NCI-H526 treated with DMSO at 0.1 percent for 48 hours (cell line): ENCODE results near the gene MTA1.

ENCODE experiments used
- DNase-seq: peaks from one replicate; lab custom pipeline; 2025; lab: John Stamatoyannopoulos, UW

MTA1 gene

DNA sequence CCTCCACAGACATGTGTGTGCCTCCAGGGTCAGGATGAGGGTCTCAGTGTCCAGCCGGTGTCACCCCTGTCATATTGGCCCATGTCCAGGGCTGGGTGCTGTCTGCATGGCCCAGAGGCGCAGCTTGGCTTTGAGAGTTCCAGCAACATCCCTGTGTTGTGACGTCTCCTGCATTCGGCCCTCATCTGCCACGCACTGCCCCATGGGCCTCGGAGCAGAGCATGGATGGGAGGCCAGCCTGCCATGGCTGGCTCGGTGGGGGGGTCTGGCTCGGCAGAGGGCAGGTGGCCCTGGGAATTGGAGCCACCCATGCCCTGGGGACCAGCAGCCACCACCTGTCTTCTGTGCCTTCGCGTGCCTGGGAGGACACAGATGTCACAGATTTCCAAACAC, 32.1 kb upstream of the MTA1 start:
- no peak for DNase-seq

DNA sequence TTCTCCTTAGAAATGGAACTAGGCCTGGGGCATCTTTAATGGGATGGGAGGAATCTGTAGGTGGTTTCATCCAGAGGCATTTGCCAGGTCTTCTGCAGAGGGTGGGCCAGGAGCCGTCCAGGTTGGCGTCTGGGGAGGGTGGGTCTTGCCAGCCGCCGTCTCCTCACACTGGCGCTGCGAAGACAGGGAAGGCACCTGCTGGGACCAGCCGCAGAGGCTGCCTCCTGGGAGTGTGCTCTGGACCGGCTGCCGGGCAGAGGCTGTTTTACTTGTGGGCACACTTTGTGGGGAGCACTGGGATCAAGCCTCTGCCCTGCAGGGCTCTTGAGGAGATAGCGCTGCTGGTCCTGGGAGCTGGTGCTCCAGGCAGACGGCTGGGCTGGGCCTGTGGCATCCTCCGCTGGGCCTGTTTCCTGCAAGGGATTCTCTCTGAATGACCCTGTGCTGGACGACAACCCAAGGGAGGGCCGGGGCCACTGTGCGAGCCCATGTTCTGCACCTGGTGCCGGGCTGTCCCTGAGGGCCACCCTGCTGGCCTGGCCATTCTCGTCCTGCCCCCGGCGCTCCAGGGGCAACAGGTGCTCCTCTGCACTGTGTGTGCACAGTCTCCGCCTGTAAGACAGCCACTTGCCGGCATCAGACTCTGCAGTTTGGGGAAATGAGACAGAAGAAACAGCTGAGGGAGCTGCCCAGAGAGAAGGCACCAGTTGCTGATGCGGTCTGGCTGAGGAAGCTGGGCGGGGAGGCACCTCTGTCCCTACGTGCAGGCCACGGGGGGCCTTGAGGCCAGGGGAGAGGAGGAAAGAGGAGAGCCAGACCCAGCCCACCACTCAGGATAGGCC, 31.3 kb upstream of the MTA1 start:
- no peak for DNase-seq

DNA sequence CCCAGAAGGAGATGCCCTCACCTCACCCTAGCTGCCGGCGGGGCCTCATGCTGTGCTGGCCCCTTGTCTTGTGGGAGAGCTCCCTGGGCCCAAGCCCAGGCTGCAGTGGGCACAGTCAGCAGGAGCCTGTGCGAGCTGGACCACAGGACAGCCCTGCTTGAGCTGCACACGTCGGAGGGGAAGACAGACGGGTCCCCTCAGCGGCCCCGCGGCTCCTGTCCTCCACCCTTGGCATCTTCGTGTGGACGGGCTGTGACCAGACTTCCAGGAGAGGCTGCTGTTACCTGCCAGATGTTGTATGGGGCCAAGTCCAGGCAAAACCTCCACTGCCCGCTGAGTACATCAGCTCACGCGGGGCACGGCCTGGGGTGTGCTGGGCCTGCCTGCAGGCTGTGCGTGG, 30.7 kb upstream of the MTA1 start:
- DNase-seq: no peak

DNA sequence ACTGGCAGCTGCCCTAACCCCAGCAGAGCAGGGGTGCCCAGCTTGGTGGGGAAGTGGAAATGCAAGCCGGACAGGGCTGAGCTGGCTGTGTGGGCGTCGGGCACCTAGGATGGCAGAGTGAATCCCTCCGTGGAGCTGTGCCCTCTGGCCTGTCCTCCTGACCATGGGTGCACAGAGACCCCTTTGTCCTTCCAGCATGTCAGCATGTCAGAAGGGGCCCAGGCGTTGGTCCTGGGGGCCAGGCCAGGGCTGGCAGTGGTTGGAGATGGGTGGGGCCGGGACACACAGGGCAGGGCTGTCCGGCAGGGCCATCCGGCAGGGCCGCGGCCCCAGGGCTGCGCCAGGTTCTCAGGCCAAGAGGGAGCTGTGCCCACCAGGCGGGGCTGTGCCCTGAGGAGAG, 30.1 kb upstream of the MTA1 start:
- no peak for DNase-seq

DNA sequence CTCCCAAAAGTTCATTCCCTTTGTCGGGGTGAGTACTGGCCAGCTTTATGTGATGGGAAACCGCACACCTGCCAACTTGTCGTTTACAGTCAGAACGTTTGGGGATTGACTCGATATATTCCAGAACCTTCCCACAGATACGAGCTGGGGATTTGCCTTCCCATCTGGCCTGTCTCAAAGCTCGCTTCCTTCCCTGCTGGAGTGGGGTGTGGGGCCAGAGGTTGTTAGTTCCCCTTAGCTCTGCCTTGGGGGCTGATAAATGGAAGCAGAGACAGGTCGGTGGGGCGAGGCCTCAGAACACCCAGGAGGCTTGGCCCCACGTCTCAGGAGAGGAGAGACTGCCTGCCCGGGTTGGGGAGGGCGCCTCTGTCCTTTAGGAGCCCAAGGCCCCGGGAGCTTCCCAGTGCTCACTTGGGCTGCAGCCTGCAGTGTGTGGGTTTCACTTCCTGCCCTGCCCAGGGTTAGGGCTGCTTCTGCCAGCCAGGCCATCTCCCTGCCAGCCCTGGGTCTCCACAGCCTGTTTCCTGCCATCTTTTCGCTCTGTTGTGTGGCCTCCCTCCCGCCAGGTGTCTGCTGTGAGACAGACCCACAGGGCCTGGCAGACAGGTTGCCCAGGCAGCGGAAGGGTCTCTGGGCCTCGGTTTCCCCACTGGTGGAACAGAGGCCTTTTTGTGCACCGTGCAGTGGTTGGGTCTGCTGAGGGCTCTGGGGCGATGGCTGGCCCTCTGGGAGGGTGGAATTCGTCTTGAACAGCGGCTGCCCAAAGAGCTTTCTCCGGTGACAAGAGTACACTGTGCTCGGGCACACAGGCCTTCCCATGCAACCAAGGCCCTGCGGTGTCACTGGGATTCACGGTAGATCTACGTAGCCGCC, 29.4 kb upstream of the MTA1 start:
- DNase-seq: no peak

DNA sequence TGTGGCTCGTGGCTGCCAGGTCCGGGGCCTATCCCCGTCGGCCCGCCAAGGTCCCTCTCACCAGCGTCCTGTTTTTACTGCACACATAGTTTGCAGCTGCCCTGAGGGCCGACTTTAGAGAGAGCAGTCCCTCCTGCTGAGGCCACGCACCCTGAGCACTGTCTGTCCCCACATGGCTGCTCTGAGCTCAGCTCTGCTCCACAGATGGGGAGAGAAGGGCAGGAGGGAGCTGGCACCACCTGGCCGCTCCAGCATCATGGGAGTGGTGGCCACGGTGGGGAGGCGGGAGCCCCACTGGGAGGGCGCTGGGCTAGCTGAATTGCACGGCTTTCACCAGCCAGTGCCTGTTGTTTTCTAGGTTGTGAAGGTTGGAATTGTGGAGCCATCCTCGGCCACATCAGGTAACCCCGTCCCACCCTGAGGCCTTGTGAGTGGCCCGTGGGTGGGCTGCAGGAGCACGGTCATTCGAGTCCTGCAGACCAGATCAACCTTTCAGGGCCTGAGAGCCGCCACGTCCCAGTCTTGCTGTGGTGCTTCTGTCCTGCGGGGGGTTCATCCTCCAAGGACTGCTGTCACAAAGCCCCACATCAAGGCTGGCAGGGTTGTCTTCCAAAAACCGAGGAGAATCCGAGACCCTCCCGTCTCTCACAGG, 28.7 kb upstream of the MTA1 start:
- no peak for DNase-seq

DNA sequence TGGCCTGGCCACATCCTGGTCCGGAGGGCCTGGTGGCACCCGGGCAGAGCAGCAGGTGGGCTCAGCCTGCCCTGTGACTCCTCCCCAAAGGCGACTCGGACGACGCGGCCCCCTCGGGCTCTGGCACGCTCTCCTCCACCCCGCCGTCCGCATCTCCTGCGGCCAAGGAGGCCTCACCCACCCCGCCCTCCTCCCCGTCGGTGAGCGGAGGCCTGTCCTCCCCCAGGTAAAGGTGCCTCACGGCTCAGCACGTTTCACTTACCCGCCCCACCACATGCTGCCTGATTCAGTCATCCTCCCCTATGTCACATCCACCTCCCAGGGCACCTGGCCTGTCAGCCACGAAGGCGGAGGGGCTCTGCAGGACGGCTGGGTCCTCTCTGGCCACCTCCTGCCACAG, 28.1 kb upstream of the MTA1 start:
- DNase-seq: no peak

DNA sequence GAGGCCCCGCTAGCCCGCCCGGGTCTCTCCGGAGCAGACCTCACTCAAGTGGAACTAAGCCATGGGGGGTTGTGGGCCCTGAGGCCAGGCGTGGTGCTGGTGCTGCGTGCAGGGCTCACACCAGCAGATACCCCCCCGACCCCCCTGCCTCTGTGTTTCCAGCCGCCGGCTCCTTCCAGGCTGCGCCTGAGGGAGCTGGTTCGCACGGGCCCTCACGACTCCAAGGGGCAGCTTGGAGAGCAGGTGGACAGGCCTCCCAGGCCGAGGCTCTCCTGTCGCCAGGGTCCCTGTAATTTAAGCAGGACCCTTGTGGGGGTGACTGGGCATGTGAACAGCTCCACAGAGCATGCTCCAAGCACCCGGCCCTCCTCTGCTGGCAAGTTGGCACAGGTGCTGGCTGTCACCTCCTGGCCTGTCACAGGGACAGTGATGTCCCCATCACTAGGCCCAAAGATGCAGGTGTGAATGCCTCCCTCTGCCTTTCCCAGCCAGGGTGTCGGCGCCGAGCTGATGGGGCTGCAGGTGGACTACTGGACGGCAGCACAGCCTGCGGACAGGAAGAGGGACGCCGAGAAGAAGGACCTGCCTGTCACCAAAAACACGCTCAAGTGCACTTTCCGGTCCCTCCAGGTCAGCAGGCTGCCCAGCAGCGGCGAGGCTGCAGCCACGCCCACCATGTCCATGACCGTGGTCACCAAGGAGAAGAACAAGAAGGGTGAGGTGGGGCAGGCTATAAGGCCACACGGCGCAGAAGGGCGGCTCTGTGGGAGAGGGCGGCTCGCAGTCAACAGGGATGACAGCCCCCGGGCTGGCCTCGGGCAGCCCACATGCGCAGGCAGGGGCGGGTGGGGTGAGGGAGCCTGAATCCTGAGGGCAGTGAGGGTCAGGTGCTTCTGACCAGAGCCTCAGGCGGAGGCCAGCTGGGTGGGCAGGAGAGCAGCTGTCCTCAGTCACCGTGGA, 27.2 kb upstream of the MTA1 start:
- DNase-seq: no peak

DNA sequence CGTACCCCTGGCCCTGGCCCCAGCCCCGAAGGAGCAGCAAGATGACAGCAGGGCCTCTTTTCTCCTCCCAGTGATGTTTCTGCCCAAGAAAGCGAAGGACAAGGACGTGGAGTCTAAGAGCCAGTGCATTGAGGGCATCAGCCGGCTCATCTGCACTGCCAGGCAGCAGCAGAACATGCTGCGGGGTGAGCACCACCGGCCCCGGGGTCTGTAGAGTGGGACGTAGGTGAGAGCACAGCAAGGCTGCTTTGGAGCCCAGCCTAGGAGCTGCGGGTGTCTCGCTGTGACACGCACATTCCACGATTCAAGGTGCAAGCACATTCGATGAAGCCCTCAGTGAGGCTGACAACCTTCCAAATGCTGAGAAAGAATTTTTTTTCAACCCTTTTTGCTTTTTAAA, 26.5 kb upstream of the MTA1 start:
- no peak for DNase-seq

DNA sequence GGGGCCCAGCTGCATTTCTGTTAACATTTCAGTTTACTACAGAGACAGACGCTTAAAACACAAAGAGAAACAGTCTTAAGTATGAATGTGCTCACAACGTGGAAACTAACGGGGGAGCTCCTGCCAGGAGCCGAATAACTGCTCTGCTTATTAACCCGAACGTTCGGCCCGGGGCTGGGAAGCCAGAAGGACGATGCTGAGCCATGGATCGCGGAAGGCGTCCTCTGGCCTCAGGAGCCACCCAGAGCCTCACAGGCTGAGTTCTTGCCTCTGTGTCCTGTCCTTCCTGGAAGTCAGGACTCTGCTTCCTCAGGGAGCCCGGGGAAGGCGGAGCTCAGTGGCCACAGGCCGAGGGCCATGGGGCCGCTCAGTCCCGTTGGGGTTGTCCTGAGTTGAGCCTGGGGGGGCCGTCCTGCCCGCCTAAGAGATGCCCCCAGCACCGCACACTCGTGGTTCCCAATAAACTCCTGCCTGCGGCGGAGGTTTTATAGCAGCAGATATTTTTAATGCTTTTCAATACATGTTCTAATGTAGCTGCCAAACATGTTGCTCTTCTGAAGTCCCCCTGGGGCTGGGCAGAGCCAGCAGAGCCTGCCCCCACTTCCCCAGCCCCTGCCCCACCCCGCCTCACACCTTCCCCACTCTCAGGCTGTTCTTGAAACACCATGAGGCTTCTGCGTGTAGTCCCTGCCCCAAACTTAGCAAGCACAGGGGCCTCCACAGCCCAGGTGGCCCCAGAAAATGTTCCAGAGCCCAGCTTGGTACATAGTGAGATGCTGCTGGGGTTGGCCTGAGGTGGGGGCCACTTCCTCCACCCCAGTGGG, 24.7 kb upstream of the MTA1 start:
- no peak for DNase-seq

DNA sequence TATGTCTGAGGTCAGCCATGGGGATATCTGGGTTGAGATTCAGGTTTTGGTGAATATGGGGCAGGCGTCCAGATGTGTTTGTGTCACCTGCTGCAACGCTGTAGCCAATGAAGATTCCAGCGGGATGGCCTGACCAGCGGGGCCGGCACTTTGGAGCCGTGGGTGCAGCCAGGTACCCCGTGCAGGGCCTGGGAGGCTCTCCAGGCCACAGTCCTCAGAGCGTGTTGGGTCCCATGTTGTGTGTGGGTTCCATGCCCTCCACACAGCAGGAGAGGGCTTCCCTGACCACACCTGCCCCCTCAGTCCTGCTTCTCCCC, 24.1 kb upstream of the MTA1 start:
- DNase-seq: no peak

DNA sequence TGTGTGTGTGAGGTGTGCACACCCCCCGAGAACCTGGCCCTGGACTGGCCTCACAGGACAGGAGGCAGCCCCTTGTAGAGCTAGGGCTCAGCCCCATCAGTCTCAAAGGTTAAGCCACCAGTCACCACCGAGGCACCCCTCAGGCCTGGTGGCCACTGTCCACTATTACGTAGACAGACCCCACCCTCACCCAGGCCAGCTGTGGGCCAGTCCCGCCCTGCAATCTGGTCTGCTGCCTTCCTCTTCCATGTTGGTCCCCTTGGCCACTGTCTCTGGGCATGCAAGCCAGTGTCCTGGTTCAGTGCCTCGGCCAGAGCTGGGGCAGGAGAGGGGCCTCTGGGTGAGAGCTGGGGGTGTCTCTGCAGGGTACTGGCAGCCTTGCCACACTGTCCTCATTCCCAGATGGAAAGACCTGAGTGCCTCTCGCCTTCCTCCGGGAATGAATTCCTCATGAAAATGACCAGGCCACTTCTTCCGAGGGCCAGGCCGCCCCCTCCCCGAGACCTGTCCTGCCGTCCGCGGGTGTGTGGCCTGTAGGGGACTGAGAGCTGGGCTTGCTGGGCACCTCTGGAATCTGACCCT, 22.2 kb upstream of the MTA1 start:
- DNase-seq: no peak

DNA sequence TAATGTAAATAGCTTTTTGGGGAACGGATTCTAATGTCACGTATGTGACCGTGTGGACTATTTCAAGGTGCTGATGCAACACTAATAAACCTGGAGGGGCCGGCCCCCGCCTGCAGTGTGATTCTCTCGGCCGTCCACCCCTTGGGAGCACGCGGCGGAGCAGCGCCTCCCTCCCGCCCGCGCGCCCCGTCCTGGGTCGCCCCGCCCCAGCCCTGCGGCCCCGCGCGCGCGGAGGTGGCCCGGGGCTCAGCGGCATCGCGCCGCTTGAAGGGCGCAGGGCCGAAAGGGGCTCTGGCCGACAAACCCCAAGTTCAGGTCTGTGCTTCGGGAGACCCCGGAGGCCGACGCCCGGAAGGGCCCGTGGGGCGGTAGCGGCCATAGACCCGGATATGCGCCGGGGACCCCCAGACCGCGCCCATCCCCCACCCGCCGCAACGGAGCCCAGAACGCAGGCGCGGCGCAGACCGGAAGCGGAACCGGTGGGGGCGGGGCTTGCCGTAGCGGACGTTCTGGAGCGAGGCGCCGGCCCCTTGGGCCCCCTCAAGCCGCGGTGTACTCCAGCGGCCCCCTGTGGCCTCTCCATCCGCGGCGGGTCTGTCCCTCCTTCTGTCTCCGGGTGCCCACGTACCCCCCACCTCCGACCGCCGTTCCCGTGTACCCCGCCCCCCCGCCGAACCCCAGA, 21.4 kb upstream of the MTA1 start, which contains the start of gene TEX22:
TEX22 (plus strand) TSS at position 495 of the 682 bp plus-strand sequence. CDS start 803 bp downstream, outside the sequence.
- DNase-seq: peak; percentile 71

DNA sequence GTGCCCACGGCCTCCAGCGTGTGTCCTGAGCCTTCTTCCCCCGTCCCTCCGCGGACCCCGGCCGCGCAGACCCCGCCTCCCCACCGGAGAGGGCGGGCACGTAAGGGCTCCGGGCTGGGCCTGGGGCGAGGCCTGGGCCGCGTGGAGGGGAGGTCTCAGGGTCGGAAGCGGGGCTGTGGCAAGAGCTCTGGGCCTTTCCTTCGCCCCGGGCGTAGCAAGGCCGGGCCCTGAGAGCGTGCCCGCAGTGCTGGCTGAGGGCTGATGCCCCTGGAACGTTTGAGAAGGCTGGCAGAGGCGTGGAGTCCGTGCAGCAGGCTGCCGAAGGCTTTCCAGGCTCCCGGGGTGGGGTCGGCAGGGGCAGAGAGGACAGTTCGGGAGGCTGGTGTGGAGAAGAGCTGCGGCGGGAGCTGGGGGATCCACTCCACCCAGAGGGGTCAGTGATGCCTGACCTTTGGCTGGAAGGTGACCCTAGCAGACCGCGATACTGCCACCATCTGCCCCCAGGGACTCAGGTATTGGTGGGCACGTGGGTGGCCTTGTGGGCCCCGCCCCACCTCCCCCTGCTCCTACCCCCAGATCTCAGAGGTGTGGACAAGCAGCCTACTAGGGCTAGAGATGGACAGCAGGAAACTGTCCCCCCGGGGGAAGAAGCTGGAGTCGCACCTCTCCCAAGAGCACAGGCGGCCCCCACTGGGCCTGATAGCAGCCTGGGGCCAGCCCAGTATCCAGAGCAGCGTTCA, 20.7 kb upstream of the MTA1 start:
- DNase-seq: no peak

DNA sequence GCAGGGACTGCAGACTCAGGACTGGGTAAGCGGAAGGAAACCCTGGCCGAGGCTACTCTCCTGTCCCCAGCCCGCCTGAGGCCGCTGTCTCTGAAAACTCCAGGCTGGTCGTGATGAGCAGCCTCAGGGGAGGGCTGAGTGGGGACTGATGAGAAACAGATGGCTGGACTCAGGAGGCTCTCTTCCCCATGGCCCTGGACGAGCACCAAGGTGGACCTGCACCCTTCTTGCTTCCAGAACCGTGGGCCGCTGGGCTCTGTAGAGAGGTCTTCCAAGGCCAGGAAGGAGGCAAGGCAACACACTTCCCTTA, 20.2 kb upstream of the MTA1 start:
- DNase-seq: no peak

DNA sequence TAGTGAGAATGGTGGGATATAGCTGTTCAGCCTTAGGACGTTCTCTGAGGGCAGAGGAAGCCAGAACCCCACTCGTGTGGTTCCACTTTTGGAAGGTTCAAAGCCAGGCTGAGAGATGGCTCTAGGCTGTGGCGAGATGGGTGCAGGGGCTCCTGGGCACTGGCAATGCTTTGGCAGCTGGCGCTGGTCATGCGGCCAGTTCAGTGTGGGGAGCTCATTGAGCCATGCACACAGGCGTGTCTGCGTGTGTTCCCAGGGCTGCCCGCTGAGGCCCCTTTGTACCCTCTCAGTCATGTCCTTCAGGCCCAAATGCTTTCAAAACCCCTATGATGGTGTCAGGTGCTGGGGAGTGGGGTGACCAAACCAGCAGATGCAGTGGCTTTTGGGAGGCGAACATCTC, 19.6 kb upstream of the MTA1 start:
- DNase-seq: no peak

DNA sequence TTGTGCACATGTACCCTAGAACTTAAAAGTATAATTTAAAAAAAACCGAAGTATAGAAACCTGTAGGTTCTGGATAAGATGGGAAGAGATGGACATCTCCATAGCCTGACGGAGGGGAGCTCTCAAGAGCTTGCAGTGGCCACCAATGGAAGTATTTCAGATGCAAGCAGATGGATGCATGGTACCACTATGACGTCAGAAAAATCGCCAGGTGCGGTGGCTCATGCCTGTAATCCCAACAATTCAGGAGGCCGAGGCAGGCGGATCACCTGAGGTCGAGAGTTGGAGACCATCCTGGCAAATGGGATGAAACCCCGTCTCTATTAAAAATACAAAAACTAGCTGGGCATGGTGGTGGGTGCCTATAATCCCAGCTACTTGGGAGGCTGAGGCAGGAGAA, 17.9 kb upstream of the MTA1 start:
- no peak for DNase-seq

DNA sequence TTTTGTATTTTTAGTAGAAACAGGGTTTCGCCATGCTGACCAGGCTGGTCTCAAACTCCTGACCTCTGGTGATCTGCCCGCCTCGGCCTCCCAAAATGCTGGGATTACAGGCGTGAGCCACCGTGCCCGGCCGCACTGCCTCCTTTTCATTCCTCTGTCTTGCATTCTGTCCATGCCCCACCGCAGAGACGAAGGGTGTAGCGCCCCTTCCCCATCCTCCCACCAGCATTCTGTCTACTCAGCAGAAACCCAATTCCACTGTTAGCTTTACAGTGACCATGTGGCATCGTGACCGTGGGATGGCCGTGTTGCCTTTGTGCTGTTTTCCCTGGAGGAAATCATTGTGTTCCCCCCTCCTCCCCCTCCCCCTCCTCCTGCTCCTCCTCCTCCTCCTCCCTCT, 11.0 kb upstream of the MTA1 start:
- no peak for DNase-seq

DNA sequence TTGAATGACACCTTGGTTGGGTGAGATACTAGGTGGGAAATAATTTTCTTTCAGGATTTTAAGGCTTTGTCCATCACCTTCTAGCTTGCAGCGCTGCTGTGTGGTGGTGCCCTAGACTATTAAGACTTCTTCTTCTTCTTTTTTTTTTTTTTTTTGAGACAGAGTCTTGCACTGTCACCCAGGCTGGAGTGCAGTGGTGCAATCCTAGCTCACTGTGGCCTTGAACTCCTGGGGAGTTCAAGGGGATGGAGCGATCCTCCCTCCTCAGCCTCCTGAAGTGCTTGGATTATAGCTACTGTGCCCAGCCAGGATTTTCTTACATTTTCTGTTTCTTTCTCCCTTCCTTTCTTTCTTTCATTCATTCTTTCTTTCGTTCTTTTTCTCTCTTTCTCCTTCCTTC, 10.3 kb upstream of the MTA1 start:
- no peak for DNase-seq
